ENCODE measurements around the gene LYRM1.

DNA sequence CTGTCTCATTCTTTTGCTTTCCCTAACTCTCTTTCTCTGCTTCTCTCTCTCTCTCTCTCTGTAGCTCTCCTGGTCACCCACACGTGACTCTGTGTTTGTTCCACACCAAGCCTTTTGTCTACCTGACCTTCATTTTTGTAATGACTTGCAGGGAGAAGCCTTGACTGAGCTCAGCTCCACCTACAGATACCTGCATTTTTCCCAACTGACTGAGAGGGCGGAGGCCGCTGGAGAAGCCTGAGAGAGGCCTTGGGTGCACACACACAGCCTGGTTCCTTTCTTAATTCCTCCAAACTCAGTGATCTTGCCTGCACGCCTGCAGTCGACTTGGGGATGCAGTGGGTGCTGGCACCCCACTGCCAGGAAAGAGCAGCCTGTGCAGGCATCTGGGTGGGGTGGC lies 68.8 kb downstream of the LYRM1 start:
- no peak for TF ChIP-seq POLR2A (IDR thresholded peaks at IDR 0.05)
- TF ChIP-seq, protein P1, sequence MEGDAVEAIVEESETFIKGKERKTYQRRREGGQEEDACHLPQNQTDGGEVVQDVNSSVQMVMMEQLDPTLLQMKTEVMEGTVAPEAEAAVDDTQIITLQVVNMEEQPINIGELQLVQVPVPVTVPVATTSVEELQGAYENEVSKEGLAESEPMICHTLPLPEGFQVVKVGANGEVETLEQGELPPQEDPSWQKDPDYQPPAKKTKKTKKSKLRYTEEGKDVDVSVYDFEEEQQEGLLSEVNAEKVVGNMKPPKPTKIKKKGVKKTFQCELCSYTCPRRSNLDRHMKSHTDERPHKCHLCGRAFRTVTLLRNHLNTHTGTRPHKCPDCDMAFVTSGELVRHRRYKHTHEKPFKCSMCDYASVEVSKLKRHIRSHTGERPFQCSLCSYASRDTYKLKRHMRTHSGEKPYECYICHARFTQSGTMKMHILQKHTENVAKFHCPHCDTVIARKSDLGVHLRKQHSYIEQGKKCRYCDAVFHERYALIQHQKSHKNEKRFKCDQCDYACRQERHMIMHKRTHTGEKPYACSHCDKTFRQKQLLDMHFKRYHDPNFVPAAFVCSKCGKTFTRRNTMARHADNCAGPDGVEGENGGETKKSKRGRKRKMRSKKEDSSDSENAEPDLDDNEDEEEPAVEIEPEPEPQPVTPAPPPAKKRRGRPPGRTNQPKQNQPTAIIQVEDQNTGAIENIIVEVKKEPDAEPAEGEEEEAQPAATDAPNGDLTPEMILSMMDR (IDR thresholded peaks at IDR 0.05 in 4 of 5, conservative IDR thresholded peaks at IDR 0.05 in 1 of 5), result no peak
